ENCODE data around the gene SIRPB1. TPM values are rescaled to one million over a fixed set of nuclear protein-coding genes. Genes with fewer than 3 reads are reported as not detected.

The SIRPB1 gene
- total RNA-seq, 1 experiment from 2014 or later: not detected

GRCh38 chr20:1631309-1632151, 11.7 kb upstream of the SIRPB1 start:
- no TSS peak for BruUV-seq (replicated peaks)
- peaks cover 15% of the 10 kb centered on the region for H3K27me3 ChIP-seq (replicated peaks; ENCODE audit: insufficient read depth, low read depth, low read length, poor library complexity)
- no peak for TF ChIP-seq EZH2 (IDR thresholded peaks at IDR 0.05; ENCODE audit: borderline replicate concordance, low read depth, low read length, poor library complexity, severe bottlenecking)
- TF ChIP-seq, protein P1, sequence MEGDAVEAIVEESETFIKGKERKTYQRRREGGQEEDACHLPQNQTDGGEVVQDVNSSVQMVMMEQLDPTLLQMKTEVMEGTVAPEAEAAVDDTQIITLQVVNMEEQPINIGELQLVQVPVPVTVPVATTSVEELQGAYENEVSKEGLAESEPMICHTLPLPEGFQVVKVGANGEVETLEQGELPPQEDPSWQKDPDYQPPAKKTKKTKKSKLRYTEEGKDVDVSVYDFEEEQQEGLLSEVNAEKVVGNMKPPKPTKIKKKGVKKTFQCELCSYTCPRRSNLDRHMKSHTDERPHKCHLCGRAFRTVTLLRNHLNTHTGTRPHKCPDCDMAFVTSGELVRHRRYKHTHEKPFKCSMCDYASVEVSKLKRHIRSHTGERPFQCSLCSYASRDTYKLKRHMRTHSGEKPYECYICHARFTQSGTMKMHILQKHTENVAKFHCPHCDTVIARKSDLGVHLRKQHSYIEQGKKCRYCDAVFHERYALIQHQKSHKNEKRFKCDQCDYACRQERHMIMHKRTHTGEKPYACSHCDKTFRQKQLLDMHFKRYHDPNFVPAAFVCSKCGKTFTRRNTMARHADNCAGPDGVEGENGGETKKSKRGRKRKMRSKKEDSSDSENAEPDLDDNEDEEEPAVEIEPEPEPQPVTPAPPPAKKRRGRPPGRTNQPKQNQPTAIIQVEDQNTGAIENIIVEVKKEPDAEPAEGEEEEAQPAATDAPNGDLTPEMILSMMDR (conservative IDR thresholded peaks at IDR 0.05; ENCODE audit: low read depth, low read length): no peak
- no peaks in the 10 kb centered on the region for H3K4me1 ChIP-seq (ENCODE audit: insufficient read depth, low read length, poor library complexity, severe bottlenecking)
- ChIA-PET CTCF (no interaction called here), POLR2A (ENCODE audit: low non-redundant PET) (no interaction called here)
- H3K4me3 ChIP-seq (ENCODE audit: low read depth, low read length, poor library complexity, severe bottlenecking): no peak overlapping the region
- no peak overlapping the region for H3K27ac ChIP-seq (ENCODE audit: low read depth, low read length, poor library complexity, severe bottlenecking)
- no peak for DNase-seq (ENCODE audit: low spot score)
- H3K36me3 ChIP-seq (ENCODE audit: insufficient read depth, low read length, poor library complexity, severe bottlenecking): no peaks in the 10 kb centered on the region
- intact Hi-C loops (cut with micrococcal nuclease; ENCODE audit: unreplicated experiment): no loop called here
- H3K9me3 ChIP-seq (ENCODE audit: low read depth, low read length, poor library complexity, severe bottlenecking): no peaks in the 10 kb centered on the region

DNA sequence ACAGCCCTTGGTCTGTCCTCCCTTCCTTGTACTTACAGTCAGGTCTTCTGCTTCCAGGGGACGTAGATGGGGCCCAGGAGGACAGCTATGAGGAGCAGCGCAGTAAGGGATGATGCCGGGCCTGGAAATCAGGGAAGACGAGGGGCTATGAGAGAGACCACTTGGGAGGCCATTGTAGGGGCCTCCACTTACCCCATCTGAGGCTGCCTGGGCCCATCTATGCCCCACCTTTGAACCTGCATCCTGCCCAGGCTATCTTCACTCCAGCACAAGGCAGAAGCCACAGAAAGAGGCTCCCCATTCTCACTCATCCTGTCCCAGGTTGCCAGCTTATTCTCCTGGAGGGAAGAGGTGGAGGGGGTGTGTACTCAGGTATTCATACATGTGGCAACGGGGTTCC, 10.4 kb upstream of the SIRPB1 start:
- no peak for DNase-seq (ENCODE audit: low spot score)
- Histone ChIP-seq H3K4me1 (ENCODE audit: insufficient read depth, low read length, poor library complexity, severe bottlenecking) (no peaks in the 10 kb centered on the region), H3K4me3 (ENCODE audit: low read depth, low read length, poor library complexity, severe bottlenecking) (no peak overlapping the region), H3K36me3 (ENCODE audit: insufficient read depth, low read length, poor library complexity, severe bottlenecking) (no peaks in the 10 kb centered on the region), H3K9me3 (ENCODE audit: low read depth, low read length, poor library complexity, severe bottlenecking) (no peaks in the 10 kb centered on the region), H3K27ac (ENCODE audit: low read depth, low read length, poor library complexity, severe bottlenecking) (no peak overlapping the region), H3K27me3 (replicated peaks; ENCODE audit: insufficient read depth, low read depth, low read length, poor library complexity) (peaks cover 15% of the 10 kb centered on the region)
- no peak for TF ChIP-seq EZH2 (IDR thresholded peaks at IDR 0.05; ENCODE audit: borderline replicate concordance, low read depth, low read length, poor library complexity, severe bottlenecking)
- TF ChIP-seq, protein P1 (conservative IDR thresholded peaks at IDR 0.05; ENCODE audit: low read depth, low read length): no peak
- no TSS peak for BruUV-seq (replicated peaks)
- ChIA-PET POLR2A (ENCODE audit: low non-redundant PET) (no interaction called here), CTCF (no interaction called here)
- intact Hi-C loops (cut with micrococcal nuclease; ENCODE audit: unreplicated experiment): no loop called here

- intact Hi-C loops (cut with micrococcal nuclease; ENCODE audit: unreplicated experiment): no loop called here
Measured at GRCh38 chr20:1629321-1629720, 9.5 kb upstream of the SIRPB1 start.

More at GRCh38 chr20:1629321-1629720, 9.5 kb upstream of the SIRPB1 start:
- H3K27me3 ChIP-seq (replicated peaks; ENCODE audit: insufficient read depth, low read depth, low read length, poor library complexity): peaks cover 15% of the 10 kb centered on the region
- no peak for DNase-seq (ENCODE audit: low spot score)
- BruUV-seq (replicated peaks): no TSS peak
- H3K9me3 ChIP-seq (ENCODE audit: low read depth, low read length, poor library complexity, severe bottlenecking): no peaks in the 10 kb centered on the region
- H3K4me1 ChIP-seq (ENCODE audit: insufficient read depth, low read length, poor library complexity, severe bottlenecking): no peaks in the 10 kb centered on the region
- ChIA-PET CTCF (no interaction called here), POLR2A (ENCODE audit: low non-redundant PET) (no interaction called here)
- no peaks in the 10 kb centered on the region for H3K36me3 ChIP-seq (ENCODE audit: insufficient read depth, low read length, poor library complexity, severe bottlenecking)
- H3K27ac ChIP-seq (ENCODE audit: low read depth, low read length, poor library complexity, severe bottlenecking): no peak overlapping the region
- no peak for TF ChIP-seq EZH2 (IDR thresholded peaks at IDR 0.05; ENCODE audit: borderline replicate concordance, low read depth, low read length, poor library complexity, severe bottlenecking)
- TF ChIP-seq, protein P1 (conservative IDR thresholded peaks at IDR 0.05; ENCODE audit: low read depth, low read length): no peak
- H3K4me3 ChIP-seq (ENCODE audit: low read depth, low read length, poor library complexity, severe bottlenecking): no peak overlapping the region

Measured in A673 (cell line).